K562 (cell line): ENCODE results near the gene OLFML2B. TPM values are rescaled to one million over a fixed set of nuclear protein-coding genes. Genes with fewer than 3 reads are reported as not detected.
"Not testable (repeated sequence)": the region's sequence is repeated elsewhere in the genome, so short reads cannot be mapped to it uniquely, and the experiment has no call there.

ENCODE experiments used
- ATAC-seq: fragments of 200-7000 bp; cut with Tn5 transposase; 3 replicates; pipeline ENCODE4 v1.9.1; 2020; ENCODE audit warnings: moderate library complexity
- BruUV-seq: library from RNA; stranded (reverse); fragments of 400-500 nt; replicated peaks from 2 replicates; lab custom pipeline; 2021; lab: Mats Ljungman, UMichigan
- CTCF ChIA-PET: fragments of 300-600 bp; formaldehyde crosslinking; extraction: SDS; loops from one replicate; lab custom pipeline; 2021; ENCODE audit warnings: low intra/inter-chr PET ratio; lab: Yijun Ruan, JAX
- POLR2A ChIA-PET: fragments of 300-600, 350-650 bp; sonication (Branson Sonifier 250); formaldehyde crosslinking; extraction: SDS; loops from one replicate; lab custom pipeline; 2021; ENCODE audit warnings: antibody characterized with exemption, inconsistent platforms; lab: Yijun Ruan, JAX
- DNase-seq, 4 experiments: peaks; one replicate each; pipeline versions ENCODE4 v3.0.0 to v3.0.0-alpha.2; 2011 to 2018; ENCODE audit warnings: low spot score in 3 of 4, mixed read lengths in 3 of 4; ENCODE audit errors: extremely low read depth in 1 of 4
- FAIRE-seq: peaks from 2 replicates; lab custom pipeline; 2011; peaks lifted over from hg19 to GRCh38; lab: Jason Lieb, UNC
- H2AFZ ChIP-seq: 2 replicates; pipeline ENCODE4 v1.6.0; 2011; ENCODE audit warnings: low read depth, low read length, control low read depth, inconsistent platforms
- H3K27ac ChIP-seq: fragments of 200-600 bp; 3 replicates; pipeline ENCODE4 v1.8.0; 2011; ENCODE audit warnings: low read depth, mild to moderate bottlenecking, control low read depth, inconsistent platforms, low read length, moderate library complexity, mixed read lengths; ENCODE audit errors: extremely low read depth
- H3K27me3 ChIP-seq, 2 experiments: fragments of 300-600 bp in 1 of 2; 2 replicates in 1 of 2; 3 replicates in 1 of 2; pipeline versions ENCODE4 v1.6.0 to v1.8.0; 2011; ENCODE audit warnings: inconsistent platforms in 2 of 2, low read length in 2 of 2, mild to moderate bottlenecking in 1 of 2, mixed read lengths in 1 of 2, moderate library complexity in 1 of 2; ENCODE audit not compliant: control insufficient read depth in 2 of 2, insufficient read depth in 2 of 2
- H3K36me3 ChIP-seq: fragments of 300-600 bp; 3 replicates; pipeline ENCODE4 v1.8.0; 2011; ENCODE audit warnings: mild to moderate bottlenecking, low read length, inconsistent platforms; ENCODE audit not compliant: control insufficient read depth, insufficient read depth
- H3K4me1 ChIP-seq, 2 experiments: fragments of 200-600 bp in 1 of 2; replicated peaks in 1 of 2; 2 replicates in 1 of 2; 3 replicates in 1 of 2; pipeline versions ENCODE4 v1.5.1 to v1.8.0; 2011; ENCODE audit warnings: inconsistent platforms in 2 of 2, low read length in 2 of 2, mild to moderate bottlenecking in 1 of 2, mixed read lengths in 1 of 2, moderate library complexity in 1 of 2; ENCODE audit not compliant: control insufficient read depth in 2 of 2, insufficient read depth in 2 of 2
- H3K4me2 ChIP-seq: 2 replicates; pipeline ENCODE4 v1.6.1; 2011; ENCODE audit warnings: low read length, control low read depth, inconsistent platforms, mixed read lengths; ENCODE audit not compliant: insufficient read depth
- H3K4me3 ChIP-seq: fragments of 200-600 bp; sonication (generic), shearing (Covaris generic); 2 replicates; pipeline ENCODE4 v1.5.1; 2016; ENCODE audit warnings: control low read depth, inconsistent platforms
- H3K79me2 ChIP-seq: fragments of 200-600 bp; 3 replicates; pipeline ENCODE4 v1.8.0; 2011; ENCODE audit warnings: low read length, inconsistent platforms; ENCODE audit not compliant: control insufficient read depth, insufficient read depth
- H3K9ac ChIP-seq, 2 experiments: 2 replicates each; pipeline versions ENCODE4 v1.6.0 to v1.6.1; 2011; ENCODE audit warnings: low read depth in 2 of 2, low read length in 2 of 2, control low read depth in 1 of 2, inconsistent platforms in 1 of 2, mild to moderate bottlenecking in 1 of 2, mixed read lengths in 1 of 2; ENCODE audit not compliant: insufficient read depth in 1 of 2
- H3K9me1 ChIP-seq: one replicate; pipeline ENCODE4 v1.6.0; 2011; ENCODE audit warnings: inconsistent platforms, mild to moderate bottlenecking, low read length, moderate library complexity; ENCODE audit not compliant: control insufficient read depth, insufficient read depth
- H3K9me3 ChIP-seq: replicated peaks from 2 replicates; pipeline ENCODE4 v1.5.1; 2011; ENCODE audit warnings: low read depth, low read length, inconsistent platforms; ENCODE audit not compliant: control insufficient read depth, insufficient read depth
- H4K20me1 ChIP-seq: replicated peaks from 2 replicates; pipeline ENCODE4 v1.6.1; 2011; ENCODE audit warnings: low read length, inconsistent platforms, mixed read lengths; ENCODE audit not compliant: control insufficient read depth, insufficient read depth
- ZNF146 ChIP-seq: IDR thresholded peaks from one replicate; pipeline ENCODE4 v1.6.1; 2018; ENCODE audit warnings: missing compliant biosample characterization; ENCODE audit not compliant: unreplicated experiment
- WGBS: fragments of 100-300 bp; shearing (Covaris generic); methylation state at CpG from one replicate; pipeline ENCODE4 v1.1.6; 2016; ENCODE audit warnings: low coverage, mixed read lengths; ENCODE audit not compliant: insufficient coverage; ENCODE audit errors: missing lambda C conversion rate; 5-methylcytosine and 5-hydroxymethylcytosine counted together
- in situ Hi-C: fragments of 300-500 bp; cut with MboI; formaldehyde crosslinking; loops from 4 replicates; pipeline ENCODE4 v1.15.0; 2018; ENCODE audit warnings: inconsistent platforms, mixed read lengths
- intact Hi-C: fragments of 100-400 bp; cut with micrococcal nuclease; formaldehyde crosslinking; loops from 2 replicates; pipeline ENCODE4 v1.14.2; 2022
- polyA plus RNA-seq, 8 experiments: library from polyadenylated mRNA; depleted of rRNA in 4 of 8; stranded (reverse) in 5 of 8; unstranded in 3 of 8; fragments of >200 nt; fragmentation: Nextera tagmentation in 2 of 8; fragmentation: Illumina TruSeq in 1 of 8; extraction: Ambion mirVana in 2 of 8; extraction: Trizol in 1 of 8; gene quantifications; 2 replicates each; pipeline versions ENCODE4 v1.2.1 to v1.2.3, GENCODE V29; 2011 to 2014; ENCODE audit warnings: inconsistent platforms in 1 of 8, missing spikeins in 1 of 8
- total RNA-seq, 7 experiments: library from RNA; depleted of rRNA in 6 of 7; stranded (reverse); fragments of >200 nt in 6 of 7; fragmentation: Illumina TruSeq in 2 of 7; extraction: Trizol in 2 of 7; gene quantifications; 2 replicates each; pipeline versions ENCODE4 v1.2.1 to v1.2.3, GENCODE V29; 2011 to 2021; ENCODE audit warnings: low replicate concordance in 1 of 7
- TF ChIP-seq, protein P1 (sequence below): fragments of 450-650 bp; IDR thresholded peaks from 2 replicates; pipeline ENCODE4 v1.6.1; 2016; ENCODE audit warnings: mild to moderate bottlenecking

Gene OLFML2B
- total and polyA plus RNA-seq, 9 of the 15 experiments (the other 6 are each of a cell fraction or from before 2014, with no cell fraction given) = not detected

DNA sequence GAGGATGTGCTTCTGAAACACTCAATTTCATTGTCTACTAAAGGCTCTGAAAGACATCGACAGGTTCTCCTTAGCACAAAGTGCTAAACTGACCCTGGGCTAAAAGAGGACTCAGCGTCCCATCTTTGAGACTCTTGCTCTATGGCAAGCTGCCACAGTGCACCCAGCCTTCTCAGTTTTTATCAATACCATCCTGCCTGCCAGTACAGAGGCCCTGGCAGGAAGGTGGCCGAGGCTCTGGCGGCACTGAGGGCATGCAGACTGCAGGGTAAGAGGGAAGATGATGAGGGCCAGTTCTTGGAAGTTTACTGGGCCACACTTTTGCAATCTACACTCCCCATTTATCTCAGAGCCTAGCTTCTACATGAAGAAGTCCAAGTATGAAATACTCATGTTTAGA is 5.3 kb downstream of the OLFML2B start:
- Histone ChIP-seq H3K4me2 (no peak overlapping the region), H3K4me3 (no peak overlapping the region), H4K20me1 (no peaks in the 10 kb centered on the region; the same call in 1 of the 2 replicates), H3K9me3 (no peaks in the 10 kb centered on the region), H3K36me3 (no peaks in the 10 kb centered on the region), H3K4me1 (peaks cover 0 to 4% of the 10 kb centered on the region in 2 experiments; a peak in 3 of 5 replicates), H3K27me3 (peaks cover 24 to 57% of the 10 kb centered on the region in 2 experiments; a peak in 4 of 5 replicates), H3K27ac (no peak overlapping the region), H3K9me1 (no peaks in the 10 kb centered on the region), H2AFZ (no peak overlapping the region), H3K79me2 (no peaks in the 10 kb centered on the region), H3K9ac (no peak overlapping the region)
- no peak for ATAC-seq
- BruUV-seq = no TSS peak
- TF ChIP-seq, protein P1, sequence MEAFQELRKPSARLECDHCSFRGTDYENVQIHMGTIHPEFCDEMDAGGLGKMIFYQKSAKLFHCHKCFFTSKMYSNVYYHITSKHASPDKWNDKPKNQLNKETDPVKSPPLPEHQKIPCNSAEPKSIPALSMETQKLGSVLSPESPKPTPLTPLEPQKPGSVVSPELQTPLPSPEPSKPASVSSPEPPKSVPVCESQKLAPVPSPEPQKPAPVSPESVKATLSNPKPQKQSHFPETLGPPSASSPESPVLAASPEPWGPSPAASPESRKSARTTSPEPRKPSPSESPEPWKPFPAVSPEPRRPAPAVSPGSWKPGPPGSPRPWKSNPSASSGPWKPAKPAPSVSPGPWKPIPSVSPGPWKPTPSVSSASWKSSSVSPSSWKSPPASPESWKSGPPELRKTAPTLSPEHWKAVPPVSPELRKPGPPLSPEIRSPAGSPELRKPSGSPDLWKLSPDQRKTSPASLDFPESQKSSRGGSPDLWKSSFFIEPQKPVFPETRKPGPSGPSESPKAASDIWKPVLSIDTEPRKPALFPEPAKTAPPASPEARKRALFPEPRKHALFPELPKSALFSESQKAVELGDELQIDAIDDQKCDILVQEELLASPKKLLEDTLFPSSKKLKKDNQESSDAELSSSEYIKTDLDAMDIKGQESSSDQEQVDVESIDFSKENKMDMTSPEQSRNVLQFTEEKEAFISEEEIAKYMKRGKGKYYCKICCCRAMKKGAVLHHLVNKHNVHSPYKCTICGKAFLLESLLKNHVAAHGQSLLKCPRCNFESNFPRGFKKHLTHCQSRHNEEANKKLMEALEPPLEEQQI = no peak
- ChIA-PET CTCF (no interaction called here), POLR2A (interaction anchor here (1.1 kb wide), 1 partner anchor 16 kb away, joined by 4 read pairs; no protein-coding TSS in a partner anchor)
- intact Hi-C loops (no loop called here), in situ Hi-C loops (loop anchor here (25.0 kb wide), 1 partner anchor 556 kb away; no protein-coding TSS in a partner anchor)
- DNase-seq = no peak
- WGBS = 1% methylated on average over 4 of the region's 4 CpGs
- no peak for FAIRE-seq

DNA sequence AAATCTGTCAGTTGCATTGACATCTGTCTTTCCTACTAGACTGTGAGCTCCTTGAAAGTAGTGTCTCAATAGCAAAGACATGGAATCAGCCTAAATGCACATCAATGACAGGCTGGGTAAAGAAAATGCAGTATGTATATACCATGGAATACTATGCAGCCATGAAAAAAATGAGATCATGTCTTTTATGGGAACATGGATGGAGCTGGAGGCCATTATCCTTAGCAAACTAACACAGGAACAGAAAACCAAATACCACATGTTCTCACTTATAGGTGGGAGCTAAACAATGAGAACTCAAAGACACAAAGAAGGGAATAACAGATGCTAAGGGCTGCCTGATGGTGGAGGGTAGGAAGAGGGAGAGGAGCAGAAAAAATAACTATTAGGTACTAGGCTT is 5.9 kb downstream of the OLFML2B start:
- not testable (repeated sequence) for DNase-seq

More for the DNA sequence above, 5.9 kb downstream of the OLFML2B start:
- H3K9me1 ChIP-seq, BruUV-seq, H2AFZ ChIP-seq, FAIRE-seq, H3K79me2 ChIP-seq, intact Hi-C loops: not testable (repeated sequence)
- TF ChIP-seq ZNF146 (CRISPR knock-in tag) = peak; percentile 9
- TF ChIP-seq, all 486 proteins: peak for 1; not testable (repeated sequence) for 485
- H4K20me1 ChIP-seq, CTCF ChIA-PET, POLR2A ChIA-PET, H3K4me2 ChIP-seq, H3K27ac ChIP-seq, H3K9me3 ChIP-seq, H3K4me3 ChIP-seq, H3K36me3 ChIP-seq, ATAC-seq, H3K4me1 ChIP-seq, H3K9ac ChIP-seq: not testable (repeated sequence)
- in situ Hi-C loops = loop anchor here (25.0 kb wide), 1 partner anchor 555 kb away; no protein-coding TSS in a partner anchor
- peaks cover 18 to 57% of the 10 kb centered on the region in 2 experiments; a peak in 4 of 5 replicates for H3K27me3 ChIP-seq
